ENCODE measurements around the gene KLHL26. TPM values are rescaled to one million over a fixed set of nuclear protein-coding genes. Genes with fewer than 3 reads are reported as not detected.

The KLHL26 gene
- total RNA-seq, 4 donors from 2014 or later: 3.8 to 22.2 (median 6.9) TPM

DNA sequence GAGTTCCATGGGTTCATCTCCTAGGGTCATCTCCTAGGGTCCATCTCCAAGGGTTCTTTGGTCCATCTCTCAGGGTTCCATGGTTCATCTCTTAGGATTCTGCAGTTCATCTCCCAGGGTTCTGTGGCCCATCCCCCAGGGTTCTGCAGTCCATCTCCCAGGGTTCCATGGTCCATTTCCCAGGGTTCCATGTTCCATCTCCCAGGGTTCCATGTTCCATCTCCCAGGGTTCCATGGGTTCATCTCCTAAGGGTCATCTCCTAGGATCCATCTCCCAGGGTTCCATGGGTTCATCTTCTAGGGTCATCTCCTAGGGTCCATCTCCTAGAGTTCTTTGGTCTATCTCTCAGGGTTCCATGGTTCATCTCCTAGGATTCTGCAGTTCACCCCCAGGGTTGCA, 19.3 kb upstream of the KLHL26 start:
- Histone ChIP-seq H3K4me3 (no peak overlapping the region), H3K27ac (no peak overlapping the region), H3K27me3 (no peaks in the 10 kb centered on the region), H3K36me3 (no peaks in the 10 kb centered on the region), H3K4me1 (no peaks in the 10 kb centered on the region), H3K9me3 (no peaks in the 10 kb centered on the region)
- no peak for DNase-seq
- intact Hi-C loops (cut with DNase I; ENCODE audit: low total_unique reads): no loop called here
- TF ChIP-seq, protein P1, sequence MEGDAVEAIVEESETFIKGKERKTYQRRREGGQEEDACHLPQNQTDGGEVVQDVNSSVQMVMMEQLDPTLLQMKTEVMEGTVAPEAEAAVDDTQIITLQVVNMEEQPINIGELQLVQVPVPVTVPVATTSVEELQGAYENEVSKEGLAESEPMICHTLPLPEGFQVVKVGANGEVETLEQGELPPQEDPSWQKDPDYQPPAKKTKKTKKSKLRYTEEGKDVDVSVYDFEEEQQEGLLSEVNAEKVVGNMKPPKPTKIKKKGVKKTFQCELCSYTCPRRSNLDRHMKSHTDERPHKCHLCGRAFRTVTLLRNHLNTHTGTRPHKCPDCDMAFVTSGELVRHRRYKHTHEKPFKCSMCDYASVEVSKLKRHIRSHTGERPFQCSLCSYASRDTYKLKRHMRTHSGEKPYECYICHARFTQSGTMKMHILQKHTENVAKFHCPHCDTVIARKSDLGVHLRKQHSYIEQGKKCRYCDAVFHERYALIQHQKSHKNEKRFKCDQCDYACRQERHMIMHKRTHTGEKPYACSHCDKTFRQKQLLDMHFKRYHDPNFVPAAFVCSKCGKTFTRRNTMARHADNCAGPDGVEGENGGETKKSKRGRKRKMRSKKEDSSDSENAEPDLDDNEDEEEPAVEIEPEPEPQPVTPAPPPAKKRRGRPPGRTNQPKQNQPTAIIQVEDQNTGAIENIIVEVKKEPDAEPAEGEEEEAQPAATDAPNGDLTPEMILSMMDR (IDR thresholded peaks at IDR 0.05): no peak
- TF ChIP-seq POLR2A (IDR thresholded peaks at IDR 0.05): no peak

GRCh38 chr19:18618236-18618635, 18.6 kb upstream of the KLHL26 start:
- no peak overlapping the region for H3K27ac ChIP-seq
- intact Hi-C loops (cut with DNase I; ENCODE audit: low total_unique reads): no loop called here
- TF ChIP-seq, protein P1 (IDR thresholded peaks at IDR 0.05): no peak
- no peak for TF ChIP-seq POLR2A (IDR thresholded peaks at IDR 0.05)
- no peak for DNase-seq
- H3K36me3 ChIP-seq: no peaks in the 10 kb centered on the region
- no peaks in the 10 kb centered on the region for H3K27me3 ChIP-seq
- H3K4me3 ChIP-seq: no peak overlapping the region
- no peaks in the 10 kb centered on the region for H3K9me3 ChIP-seq
- no peaks in the 10 kb centered on the region for H3K4me1 ChIP-seq

DNA sequence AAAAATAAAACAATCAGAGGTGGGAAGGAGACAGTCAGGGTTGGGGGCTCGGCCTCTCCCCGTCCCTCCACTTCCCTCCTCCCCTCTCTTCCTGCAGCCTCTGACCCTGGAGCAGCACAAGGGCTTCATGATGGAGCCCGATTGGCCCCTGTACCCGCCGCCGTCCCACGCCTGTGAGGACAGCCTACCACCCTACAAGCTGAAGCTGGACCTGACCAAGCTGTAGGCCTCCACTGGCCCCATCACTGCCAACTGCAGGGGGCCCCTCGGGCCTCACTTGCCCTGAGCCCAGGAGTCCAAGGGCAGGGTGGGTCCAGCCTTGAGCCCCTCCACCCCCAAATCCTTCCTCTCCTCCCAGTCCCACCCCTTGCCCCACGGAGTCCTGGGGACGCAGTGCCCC, 16.5 kb upstream of the KLHL26 start:
- Histone ChIP-seq H3K27ac (no peak overlapping the region), H3K4me3 (no peak overlapping the region), H3K27me3 (no peaks in the 10 kb centered on the region), H3K9me3 (no peaks in the 10 kb centered on the region), H3K4me1 (no peaks in the 10 kb centered on the region), H3K36me3 (no peaks in the 10 kb centered on the region)
- no peak for DNase-seq
- no peak for TF ChIP-seq POLR2A (IDR thresholded peaks at IDR 0.05)
- TF ChIP-seq, protein P1 (IDR thresholded peaks at IDR 0.05): no peak
- intact Hi-C loops (cut with DNase I; ENCODE audit: low total_unique reads): no loop called here

GRCh38 chr19:18620902-18621301, 15.9 kb upstream of the KLHL26 start:
- Histone ChIP-seq H3K4me3 (no peak overlapping the region), H3K4me1 (no peaks in the 10 kb centered on the region), H3K36me3 (no peaks in the 10 kb centered on the region), H3K27ac (no peak overlapping the region), H3K27me3 (no peaks in the 10 kb centered on the region), H3K9me3 (no peaks in the 10 kb centered on the region)
- intact Hi-C loops (cut with DNase I; ENCODE audit: low total_unique reads): no loop called here
- DNase-seq: no peak
- TF ChIP-seq POLR2A (IDR thresholded peaks at IDR 0.05): no peak
- TF ChIP-seq, protein P1 (IDR thresholded peaks at IDR 0.05): no peak

GRCh38 chr19:18626906-18627305, 9.9 kb upstream of the KLHL26 start:
- H3K4me1 ChIP-seq: no peaks in the 10 kb centered on the region
- no peak for TF ChIP-seq POLR2A (IDR thresholded peaks at IDR 0.05)
- TF ChIP-seq, protein P1 (IDR thresholded peaks at IDR 0.05): no peak
- no peaks in the 10 kb centered on the region for H3K9me3 ChIP-seq
- no peaks in the 10 kb centered on the region for H3K27me3 ChIP-seq
- intact Hi-C loops (cut with DNase I; ENCODE audit: low total_unique reads): no loop called here
- no peak overlapping the region for H3K4me3 ChIP-seq
- no peaks in the 10 kb centered on the region for H3K36me3 ChIP-seq
- H3K27ac ChIP-seq: no peak overlapping the region
- DNase-seq: no peak

All from uterus (tissue), 4 donors.